ENCODE results near the gene MTOR.

GRCh38 chr1:11099310-11100148 lies 162.8 kb downstream of the MTOR start, which contains the start of gene EXOSC10:
- peak in 1 of 2 experiments; percentile 72; a peak in 2 of 4 replicates for TF ChIP-seq HDAC2 (IDR thresholded peaks at IDR 0.05; ENCODE audit: borderline replicate concordance in 1 of 2, low read depth in 2 of 2, low read length in 2 of 2)
- TF ChIP-seq EZH2 (IDR thresholded peaks at IDR 0.05; ENCODE audit: low read depth, low read length, severe bottlenecking): no peak
- peak; percentile 81 for TF ChIP-seq POLR2AphosphoS5 (IDR thresholded peaks at IDR 0.05; ENCODE audit: low read depth, low read length)
- peak; percentile 70; the same call in 1 of the 2 replicates for TF ChIP-seq BRCA1 (IDR thresholded peaks at IDR 0.05; ENCODE audit: low read depth, low read length)
- peak; percentile 49; the same call in 1 of the 2 replicates for TF ChIP-seq MAX (IDR thresholded peaks at IDR 0.05)
- no peak for TF ChIP-seq ATF3 (IDR thresholded peaks at IDR 0.05; ENCODE audit: insufficient read depth, low read depth, low read length)
- TF ChIP-seq SIN3A (conservative IDR thresholded peaks at IDR 0.05 in 1 of 2, IDR thresholded peaks at IDR 0.05 in 1 of 2; ENCODE audit: low read depth in 1 of 2, low read length in 2 of 2): peak; percentile 29 to 34; a peak in 1 of 4 replicates
- peak; percentile 54; the same call in 1 of the 2 replicates for TF ChIP-seq SP4 (IDR thresholded peaks at IDR 0.05; ENCODE audit: low read length)

All from H1 (cell line).